Skeletal muscle tissue (tissue), 4 donors: ENCODE results near the gene CHN2. TPM values are rescaled to one million over a fixed set of nuclear protein-coding genes. Genes with fewer than 3 reads are reported as not detected.

ENCODE experiments used
- H3K27ac ChIP-seq: one replicate; pipeline ENCODE4 v1.7.0; 2013; ENCODE audit warnings: mild to moderate bottlenecking, low read depth, low read length, inconsistent platforms
- H3K27me3 ChIP-seq, 3 donors: one replicate each; pipeline ENCODE4 v1.7.0; 2013; ENCODE audit warnings: low read length in 3 of 3; ENCODE audit not compliant: control insufficient read depth in 3 of 3, insufficient read depth in 3 of 3
- H3K36me3 ChIP-seq, 3 donors: one replicate each; pipeline ENCODE4 v1.7.0; 2013; ENCODE audit warnings: low read length in 3 of 3; ENCODE audit not compliant: control insufficient read depth in 3 of 3, insufficient read depth in 3 of 3
- H3K4me1 ChIP-seq, 3 donors: one replicate each; pipeline ENCODE4 v1.7.0; 2013; ENCODE audit warnings: low read length in 3 of 3, mild to moderate bottlenecking in 3 of 3; ENCODE audit not compliant: control insufficient read depth in 3 of 3, insufficient read depth in 3 of 3
- H3K4me3 ChIP-seq, 3 donors: one replicate each; pipeline ENCODE4 v1.7.0; 2013; ENCODE audit warnings: low read length in 3 of 3
- H3K9ac ChIP-seq, 3 donors: one replicate each; pipeline ENCODE4 v1.7.0; 2013; ENCODE audit warnings: low read length in 3 of 3, mild to moderate bottlenecking in 3 of 3, moderate library complexity in 2 of 3, low read depth in 1 of 3
- H3K9me3 ChIP-seq, 3 donors: one replicate each; pipeline ENCODE4 v1.7.0; 2013; ENCODE audit warnings: low read length in 3 of 3; ENCODE audit not compliant: control insufficient read depth in 3 of 3
- total RNA-seq: library from RNA; depleted of rRNA; stranded (reverse); fragments of >200 nt; gene quantifications from one replicate; pipeline ENCODE4 v1.2.3, GENCODE V29; 2014
- donor health status: Osteomylitis.

The CHN2 gene
- total RNA-seq, 1 donor from 2014 or later: 11.0 TPM

DNA sequence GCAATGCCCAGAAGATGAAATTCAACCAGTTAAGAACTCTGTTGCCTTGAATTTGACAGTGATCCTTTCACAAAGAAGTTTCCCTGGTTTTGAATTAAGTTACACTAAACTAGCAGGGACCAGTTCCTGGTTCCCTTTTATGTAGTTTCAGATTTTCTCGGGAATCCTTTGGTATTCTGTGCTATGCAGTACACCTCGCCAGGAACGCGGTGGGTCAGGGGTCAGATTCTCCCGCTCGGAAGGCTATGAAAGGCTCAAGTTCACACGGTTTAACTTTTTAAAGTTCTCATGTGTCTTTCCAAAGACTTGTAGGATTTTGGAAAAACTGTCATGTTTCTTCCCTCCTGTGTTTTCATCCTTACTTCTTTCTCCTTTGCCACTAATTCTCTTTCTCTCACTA is 264.4 kb downstream of the CHN2 start:
- Histone ChIP-seq H3K9ac (no peak overlapping the region), H3K9me3 (no peaks in the 10 kb centered on the region), H3K27me3 (no peaks in the 10 kb centered on the region), H3K4me3 (no peak overlapping the region), H3K4me1 (no peaks in the 10 kb centered on the region), H3K36me3 (no peaks in the 10 kb centered on the region), H3K27ac (no peak overlapping the region)

DNA sequence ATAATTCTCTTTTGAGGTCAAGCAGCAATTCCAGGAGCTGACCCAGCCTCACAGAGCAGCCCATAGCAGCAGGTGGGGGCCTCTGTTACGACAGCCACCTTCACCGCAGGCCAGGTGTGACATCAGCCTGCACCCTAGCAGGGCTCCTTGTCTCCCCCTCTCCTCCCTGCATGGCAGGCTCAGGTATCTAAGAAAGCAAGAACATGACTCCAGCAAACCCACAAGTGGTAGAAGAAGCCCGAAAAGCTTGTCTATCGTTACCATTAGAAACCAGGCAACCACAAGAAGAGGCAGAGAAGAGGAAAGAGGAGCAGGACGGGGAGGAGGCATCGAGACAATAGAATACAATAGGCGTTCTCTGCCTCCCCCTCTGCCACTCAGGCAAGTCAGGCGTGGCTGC is 265.0 kb downstream of the CHN2 start:
- Histone ChIP-seq H3K9me3 (no peaks in the 10 kb centered on the region), H3K27me3 (no peaks in the 10 kb centered on the region), H3K36me3 (no peaks in the 10 kb centered on the region), H3K27ac (no peak overlapping the region), H3K9ac (no peak overlapping the region), H3K4me1 (no peaks in the 10 kb centered on the region), H3K4me3 (no peak overlapping the region)

DNA sequence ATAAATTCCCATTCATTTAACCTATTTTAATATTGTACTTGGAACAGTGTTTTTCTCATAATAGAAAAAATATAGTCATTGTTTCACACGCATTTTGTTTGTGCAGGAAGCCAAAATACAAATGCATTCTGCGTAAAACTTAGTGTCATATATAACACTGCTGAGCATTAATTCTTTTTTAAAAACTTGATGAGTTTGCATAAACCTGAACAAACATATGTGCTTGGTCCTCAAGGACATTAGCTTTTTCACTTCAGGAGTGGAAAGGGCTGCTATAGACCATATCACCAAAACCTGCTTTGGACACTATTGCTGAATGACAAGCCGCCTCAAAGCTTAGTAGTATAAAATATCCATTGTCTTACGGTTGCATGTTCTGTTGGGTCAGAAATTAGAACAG is 267.4 kb downstream of the CHN2 start:
- no peak overlapping the region for H3K27ac ChIP-seq
- H3K9me3 ChIP-seq: no peaks in the 10 kb centered on the region
- no peaks in the 10 kb centered on the region for H3K27me3 ChIP-seq
- no peaks in the 10 kb centered on the region for H3K4me1 ChIP-seq
- H3K4me3 ChIP-seq: no peak overlapping the region
- H3K9ac ChIP-seq: no peak overlapping the region
- H3K36me3 ChIP-seq: no peaks in the 10 kb centered on the region

DNA sequence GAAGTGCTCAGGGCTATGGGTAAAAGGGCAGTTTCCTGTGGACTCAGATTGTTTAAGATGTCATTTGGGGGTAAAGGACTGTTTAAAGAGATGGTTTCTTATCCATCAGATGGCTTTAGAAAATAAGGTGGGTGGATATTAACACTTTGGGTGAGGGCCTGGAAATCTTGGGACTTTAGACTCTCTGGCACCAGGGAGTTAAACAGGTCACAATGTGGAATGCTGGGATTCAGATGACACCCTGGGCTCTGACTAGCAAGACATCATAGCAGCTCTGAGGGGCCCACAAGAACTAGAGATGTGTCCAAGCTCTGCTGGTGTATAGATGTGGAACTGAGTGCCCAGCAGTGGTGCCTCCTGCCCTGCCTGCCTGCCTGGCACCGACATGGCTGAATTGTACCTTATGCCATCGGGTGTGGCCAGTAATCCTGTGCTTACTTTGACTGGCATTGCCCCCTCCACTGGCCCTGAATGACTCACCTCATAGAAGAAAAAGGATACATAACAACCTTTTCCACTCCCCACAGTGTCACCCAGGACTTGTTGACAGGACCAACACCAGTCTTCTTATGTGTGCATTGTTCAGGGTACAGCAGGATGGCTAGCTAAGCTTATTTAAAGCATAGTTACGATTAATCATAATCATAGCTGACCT is 269.1 kb downstream of the CHN2 start:
- H3K27ac ChIP-seq: no peak overlapping the region
- no peaks in the 10 kb centered on the region for H3K27me3 ChIP-seq
- H3K9ac ChIP-seq: no peak overlapping the region
- H3K4me1 ChIP-seq: no peaks in the 10 kb centered on the region
- no peaks in the 10 kb centered on the region for H3K9me3 ChIP-seq
- no peak overlapping the region for H3K4me3 ChIP-seq
- no peaks in the 10 kb centered on the region for H3K36me3 ChIP-seq

- Histone ChIP-seq H3K9ac (no peak overlapping the region), H3K27me3 (no peaks in the 10 kb centered on the region), H3K27ac (no peak overlapping the region), H3K4me1 (no peaks in the 10 kb centered on the region), H3K36me3 (no peaks in the 10 kb centered on the region), H3K9me3 (no peaks in the 10 kb centered on the region), H3K4me3 (no peak overlapping the region)
Observed at GRCh38 chr7:29464753-29465152, 270.2 kb downstream of the CHN2 start.

DNA sequence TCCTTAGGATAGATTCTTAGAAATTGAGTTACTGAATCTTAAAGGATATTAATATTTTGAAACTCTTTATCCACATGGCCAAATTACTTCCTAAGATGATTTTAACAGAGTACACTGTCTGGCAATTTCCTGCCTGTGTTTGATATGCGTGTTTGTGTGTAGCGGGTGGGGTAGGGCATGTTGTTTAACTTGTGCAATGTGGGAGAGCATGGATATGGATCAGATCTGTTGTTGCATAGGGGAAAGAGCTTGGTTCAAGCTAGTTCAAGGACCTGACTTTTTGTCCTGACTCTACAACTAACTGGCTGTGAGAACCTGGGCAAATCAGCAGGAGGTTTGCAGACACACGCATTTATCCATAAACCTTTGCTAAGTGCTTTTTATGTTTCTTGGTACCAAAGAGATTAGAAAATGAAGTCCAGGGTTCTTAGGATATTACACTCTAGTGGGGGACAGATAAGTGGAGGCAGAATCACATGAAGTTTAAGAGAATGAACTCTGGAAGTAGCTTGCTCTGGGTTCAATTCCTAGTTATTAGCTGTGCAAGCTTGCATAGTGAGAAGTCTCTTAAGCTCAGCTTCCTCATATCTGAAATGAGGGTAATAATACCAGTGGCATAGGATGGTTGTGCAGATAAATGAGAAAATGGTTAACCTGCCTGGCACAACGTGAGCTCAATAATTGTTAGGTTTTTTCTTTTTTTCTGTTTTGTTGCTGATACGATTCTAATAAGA is 272.8 kb downstream of the CHN2 start:
- Histone ChIP-seq H3K36me3 (no peaks in the 10 kb centered on the region), H3K27me3 (no peaks in the 10 kb centered on the region), H3K27ac (no peak overlapping the region), H3K9ac (no peak overlapping the region), H3K9me3 (no peaks in the 10 kb centered on the region), H3K4me3 (no peak overlapping the region), H3K4me1 (no peaks in the 10 kb centered on the region)

GRCh38 chr7:29468196-29468595 is 273.6 kb downstream of the CHN2 start:
- H3K9me3 ChIP-seq: no peaks in the 10 kb centered on the region
- H3K4me1 ChIP-seq: no peaks in the 10 kb centered on the region
- H3K9ac ChIP-seq: no peak overlapping the region

GRCh38 chr7:29469281-29469680 is 274.7 kb downstream of the CHN2 start:
- H3K36me3 ChIP-seq: no peaks in the 10 kb centered on the region
- no peak overlapping the region for H3K27ac ChIP-seq
- H3K9ac ChIP-seq: no peak overlapping the region
- H3K27me3 ChIP-seq: no peaks in the 10 kb centered on the region
- no peaks in the 10 kb centered on the region for H3K4me1 ChIP-seq
- H3K4me3 ChIP-seq: no peak overlapping the region
- no peaks in the 10 kb centered on the region for H3K9me3 ChIP-seq

More at GRCh38 chr7:29468196-29468595, 273.6 kb downstream of the CHN2 start:
- no peak overlapping the region for H3K27ac ChIP-seq
- H3K27me3 ChIP-seq: no peaks in the 10 kb centered on the region
- H3K4me3 ChIP-seq: no peak overlapping the region
- no peaks in the 10 kb centered on the region for H3K36me3 ChIP-seq

- Histone ChIP-seq H3K9me3 (no peaks in the 10 kb centered on the region), H3K4me1 (no peaks in the 10 kb centered on the region), H3K36me3 (no peaks in the 10 kb centered on the region), H3K27ac (no peak overlapping the region), H3K9ac (no peak overlapping the region), H3K27me3 (no peaks in the 10 kb centered on the region), H3K4me3 (no peak overlapping the region)
Observed at GRCh38 chr7:29469976-29470557, 275.5 kb downstream of the CHN2 start.

DNA sequence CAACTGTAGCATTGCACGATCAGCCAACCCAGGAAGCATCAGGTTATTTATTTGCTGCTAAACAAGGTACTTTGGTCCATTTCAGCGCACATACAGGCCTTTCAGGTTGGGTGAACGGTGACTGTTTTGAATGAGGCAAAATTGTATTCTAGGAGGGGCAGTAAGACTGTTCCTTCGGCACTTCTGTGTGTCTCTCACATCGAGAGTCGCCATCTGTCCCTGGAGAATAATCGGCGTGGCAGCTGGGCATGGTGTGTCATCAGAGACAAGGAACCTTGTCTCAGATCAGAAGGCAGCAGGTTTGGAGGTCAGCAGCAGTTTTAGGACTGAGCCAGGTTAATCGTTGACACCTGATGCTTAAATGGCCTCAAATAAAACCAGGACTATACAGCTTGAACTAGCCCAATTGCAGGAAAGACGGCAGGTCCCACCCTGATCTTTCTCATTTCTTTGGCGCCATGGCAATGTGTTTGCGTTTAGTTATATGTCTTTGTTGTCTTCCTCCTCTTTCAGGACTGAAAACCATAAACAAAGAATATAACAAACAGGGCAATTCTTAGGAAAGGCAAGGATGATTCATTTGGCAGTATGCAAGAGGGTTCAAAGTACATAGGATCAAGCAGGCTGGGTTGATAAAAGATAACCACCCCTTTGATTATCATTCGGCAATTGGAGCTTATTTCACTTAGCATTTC is 277.0 kb downstream of the CHN2 start:
- Histone ChIP-seq H3K4me3 (no peak overlapping the region), H3K27ac (no peak overlapping the region), H3K27me3 (no peaks in the 10 kb centered on the region), H3K9me3 (no peaks in the 10 kb centered on the region), H3K36me3 (no peaks in the 10 kb centered on the region), H3K4me1 (no peaks in the 10 kb centered on the region), H3K9ac (no peak overlapping the region)
